Gastrocnemius medialis (tissue), 4 donors: ENCODE data around the gene TMTC1. TPM values are rescaled to one million over a fixed set of nuclear protein-coding genes. Genes with fewer than 3 reads are reported as not detected.

Experiments
- ATAC-seq, 2 donors: fragments of 150-250 bp; one replicate each; pipeline ENCODE4 v1.9.1; 2016
- DNase-seq, 2 donors: peaks; one replicate each; pipeline ENCODE4 v3.0.0-alpha.2; 2019
- H3K27ac ChIP-seq, 4 donors: fragments of 200-600 bp; sonication (generic); 1 replicate in 1 of 4; 2 replicates in 3 of 4; pipeline ENCODE4 v1.5.1; 2016 to 2018; ENCODE audit warnings: mild to moderate bottlenecking in 2 of 4, moderate library complexity in 1 of 4
- H3K27me3 ChIP-seq, 3 donors: fragments of 200-600 bp; sonication (generic) in 2 of 3; 1 replicate in 1 of 3; 2 replicates in 2 of 3; pipeline versions ENCODE4 v1.5.1 to v1.6.0; 2016 to 2019; ENCODE audit warnings: mild to moderate bottlenecking in 1 of 3, moderate library complexity in 1 of 3
- H3K36me3 ChIP-seq, 2 donors: fragments of 200-600 bp; sonication (generic) in 1 of 2; one replicate each; pipeline ENCODE4 v1.5.1; 2017 to 2018
- H3K4me1 ChIP-seq, 2 donors: fragments of 200-600 bp; sonication (generic) in 1 of 2; one replicate each; pipeline ENCODE4 v1.5.1; 2016 to 2017; ENCODE audit warnings: mild to moderate bottlenecking in 2 of 2
- H3K4me3 ChIP-seq, 4 donors: fragments of 200-600 bp; sonication (generic) in 3 of 4; 1 replicate in 1 of 4; 2 replicates in 3 of 4; pipeline ENCODE4 v1.5.1; 2016 to 2019; ENCODE audit warnings: mild to moderate bottlenecking in 2 of 4
- H3K9me3 ChIP-seq, 3 donors: fragments of 200-600 bp; sonication (generic) in 2 of 3; 1 replicate in 1 of 3; 2 replicates in 2 of 3; pipeline ENCODE4 v1.5.1; 2016 to 2019
- POLR2A ChIP-seq, 2 donors: fragments of 450-650 bp; IDR thresholded peaks; one replicate each; pipeline ENCODE4 v1.6.1; 2017; ENCODE audit warnings: antibody characterized with exemption in 2 of 2, mild to moderate bottlenecking in 2 of 2, moderate library complexity in 2 of 2
- in situ Hi-C, 4 donors: fragments of 200-750 bp; cut with MboI; loops; one replicate each; pipeline versions ENCODE4 v1.15.0 to v1.8.0; 2017; ENCODE audit warnings: low sequenced_read_pairs in 4 of 4
- intact Hi-C: fragments of 100-400 bp; cut with DNase I; formaldehyde crosslinking; loops from one replicate; pipeline ENCODE4 v1.15.1; 2023; ENCODE audit warnings: low total_unique reads
- total RNA-seq, 4 donors: library from RNA; depleted of rRNA; stranded (reverse); fragments of >200 nt; gene quantifications; one replicate each; pipeline versions ENCODE4 v1.1.0 to v1.2.3, GENCODE V29; 2016
- TF ChIP-seq, protein P1 (sequence below), 5 experiments: fragments of 450-650 bp in 3 of 5; fragments of 200-600 bp in 2 of 5; sonication (generic) in 2 of 5; IDR thresholded peaks in 4 of 5; conservative IDR thresholded peaks in 1 of 5; 1 replicate in 4 of 5; 2 replicates in 1 of 5; pipeline ENCODE4 v1.5.1; 2016 to 2019; ENCODE audit warnings: antibody characterized with exemption in 5 of 5, mild to moderate bottlenecking in 3 of 5, moderate library complexity in 3 of 5

Gene TMTC1
- total RNA-seq, 4 donors from 2014 or later = 38.5 to 83.5 (median 42.6) TPM

DNA sequence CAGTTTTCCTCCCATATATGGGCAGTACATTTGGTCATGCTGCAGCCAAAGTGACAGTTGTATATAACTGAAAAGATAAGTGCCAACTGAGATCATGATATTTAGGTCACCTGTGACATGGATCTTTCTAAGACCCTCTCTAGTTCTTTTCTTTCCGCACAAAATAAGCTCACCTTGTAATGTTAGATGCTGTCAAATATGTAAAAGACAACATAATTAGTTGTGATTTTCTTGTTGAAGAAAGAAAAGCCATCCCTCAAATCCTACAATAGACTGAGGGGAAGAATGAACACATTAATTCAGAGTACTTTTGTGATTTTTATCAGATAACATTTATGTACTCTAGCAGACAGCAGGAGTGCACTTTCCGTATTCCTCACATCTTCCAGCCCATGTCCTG, 323.7 kb downstream of the TMTC1 start:
- H3K27me3 ChIP-seq = no peaks in the 10 kb centered on the region
- no peak for TF ChIP-seq POLR2A (IDR thresholded peaks at IDR 0.05)
- TF ChIP-seq, protein P1, sequence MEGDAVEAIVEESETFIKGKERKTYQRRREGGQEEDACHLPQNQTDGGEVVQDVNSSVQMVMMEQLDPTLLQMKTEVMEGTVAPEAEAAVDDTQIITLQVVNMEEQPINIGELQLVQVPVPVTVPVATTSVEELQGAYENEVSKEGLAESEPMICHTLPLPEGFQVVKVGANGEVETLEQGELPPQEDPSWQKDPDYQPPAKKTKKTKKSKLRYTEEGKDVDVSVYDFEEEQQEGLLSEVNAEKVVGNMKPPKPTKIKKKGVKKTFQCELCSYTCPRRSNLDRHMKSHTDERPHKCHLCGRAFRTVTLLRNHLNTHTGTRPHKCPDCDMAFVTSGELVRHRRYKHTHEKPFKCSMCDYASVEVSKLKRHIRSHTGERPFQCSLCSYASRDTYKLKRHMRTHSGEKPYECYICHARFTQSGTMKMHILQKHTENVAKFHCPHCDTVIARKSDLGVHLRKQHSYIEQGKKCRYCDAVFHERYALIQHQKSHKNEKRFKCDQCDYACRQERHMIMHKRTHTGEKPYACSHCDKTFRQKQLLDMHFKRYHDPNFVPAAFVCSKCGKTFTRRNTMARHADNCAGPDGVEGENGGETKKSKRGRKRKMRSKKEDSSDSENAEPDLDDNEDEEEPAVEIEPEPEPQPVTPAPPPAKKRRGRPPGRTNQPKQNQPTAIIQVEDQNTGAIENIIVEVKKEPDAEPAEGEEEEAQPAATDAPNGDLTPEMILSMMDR (IDR thresholded peaks at IDR 0.05 in 4 of 5, conservative IDR thresholded peaks at IDR 0.05 in 1 of 5) = no peak
- ATAC-seq = no peak
- H3K36me3 ChIP-seq = no peaks in the 10 kb centered on the region
- H3K27ac ChIP-seq = no peak overlapping the region
- H3K4me3 ChIP-seq = no peak overlapping the region
- no peaks in the 10 kb centered on the region for H3K4me1 ChIP-seq
- intact Hi-C loops = no loop called here
- H3K9me3 ChIP-seq = no peaks in the 10 kb centered on the region
- no peak for DNase-seq
- in situ Hi-C loops = no loop called here

DNA sequence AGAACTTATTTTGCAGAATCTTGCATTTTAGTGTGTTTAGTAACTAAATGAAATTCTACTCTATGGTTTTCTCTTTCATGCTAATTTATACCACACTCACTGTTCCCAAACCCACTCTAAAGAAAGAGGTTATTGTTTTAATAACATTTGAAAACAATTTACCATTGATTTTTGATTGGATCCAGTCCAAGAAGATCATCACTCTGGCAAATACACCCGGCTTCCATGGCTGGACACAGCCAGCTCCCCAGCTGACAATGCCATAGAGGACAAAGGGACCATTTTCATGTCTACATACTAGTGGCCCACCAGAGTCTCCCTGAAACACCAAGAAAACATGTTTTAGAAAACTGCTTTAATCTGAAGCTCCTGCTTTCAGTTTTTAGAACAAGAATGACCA, 328.7 kb downstream of the TMTC1 start:
- Histone ChIP-seq H3K27ac (no peak overlapping the region), H3K36me3 (no peaks in the 10 kb centered on the region), H3K4me3 (no peak overlapping the region), H3K4me1 (no peaks in the 10 kb centered on the region), H3K9me3 (no peaks in the 10 kb centered on the region), H3K27me3 (no peaks in the 10 kb centered on the region)
- no peak for ATAC-seq
- in situ Hi-C loops = no loop called here
- intact Hi-C loops = no loop called here
- no peak for TF ChIP-seq POLR2A (IDR thresholded peaks at IDR 0.05)
- TF ChIP-seq, protein P1 (IDR thresholded peaks at IDR 0.05 in 4 of 5, conservative IDR thresholded peaks at IDR 0.05 in 1 of 5) = no peak
- DNase-seq = no peak

DNA sequence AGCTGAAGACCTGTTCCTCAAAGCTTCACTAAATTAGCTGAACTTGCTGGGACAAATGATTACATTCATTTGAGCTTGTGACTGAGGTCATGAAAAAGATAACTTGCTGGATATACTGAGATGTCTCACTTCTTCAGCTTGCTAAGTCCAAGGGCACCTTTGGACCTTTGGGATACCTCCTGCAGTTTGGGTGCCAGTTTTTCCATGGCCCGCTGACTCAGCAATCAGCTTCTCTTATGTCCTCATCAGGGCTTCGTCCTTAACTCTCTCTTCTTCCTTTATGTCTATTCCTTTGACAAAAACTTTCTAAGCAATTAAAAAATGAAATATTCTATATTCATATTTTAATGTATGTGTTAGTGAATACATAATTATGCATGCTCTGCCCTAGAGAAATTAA, 331.9 kb downstream of the TMTC1 start:
- H3K36me3 ChIP-seq = no peaks in the 10 kb centered on the region
- H3K9me3 ChIP-seq = no peaks in the 10 kb centered on the region
- no peak for TF ChIP-seq POLR2A (IDR thresholded peaks at IDR 0.05)
- TF ChIP-seq, protein P1 (IDR thresholded peaks at IDR 0.05 in 4 of 5, conservative IDR thresholded peaks at IDR 0.05 in 1 of 5) = no peak
- no peaks in the 10 kb centered on the region for H3K27me3 ChIP-seq
- H3K4me1 ChIP-seq = no peaks in the 10 kb centered on the region
- ATAC-seq = no peak
- H3K4me3 ChIP-seq = no peak overlapping the region
- in situ Hi-C loops (no loop called here), intact Hi-C loops (no loop called here)
- DNase-seq = no peak
- H3K27ac ChIP-seq = no peak overlapping the region
